Neuronal stem cell (in vitro differentiated cells): Measurements from ENCODE around the gene SLITRK4.

ENCODE experiments used
- DNase-seq: peaks from one replicate; pipeline ENCODE4 v3.0.0-alpha.2; 2013; ENCODE audit warnings: low spot score
- H2AFZ ChIP-seq: one replicate; pipeline ENCODE4 v1.6.1; 2013; ENCODE audit warnings: mild to moderate bottlenecking, low read length, inconsistent platforms
- H2AK5ac ChIP-seq: 2 replicates; pipeline ENCODE4 v1.6.1; 2013; ENCODE audit warnings: low read depth, mild to moderate bottlenecking, inconsistent platforms, low read length, moderate library complexity, mixed read lengths
- H2BK120ac ChIP-seq: 2 replicates; pipeline ENCODE4 v1.6.1; 2013; ENCODE audit warnings: low read depth, mild to moderate bottlenecking, inconsistent platforms, low read length, moderate library complexity, mixed read lengths
- H2BK12ac ChIP-seq: one replicate; pipeline ENCODE4 v1.6.1; 2013; ENCODE audit warnings: low read length, inconsistent platforms
- H2BK15ac ChIP-seq: 2 replicates; pipeline ENCODE4 v1.6.1; 2013; ENCODE audit warnings: mild to moderate bottlenecking, low read length, inconsistent platforms, mixed read lengths
- H2BK5ac ChIP-seq: one replicate; pipeline ENCODE4 v1.6.1; 2013; ENCODE audit warnings: inconsistent platforms, mild to moderate bottlenecking, low read length, moderate library complexity
- H3K14ac ChIP-seq: one replicate; pipeline ENCODE4 v1.6.1; 2013; ENCODE audit warnings: low read length, inconsistent platforms
- H3K18ac ChIP-seq: 2 replicates; pipeline ENCODE4 v1.6.1; 2013; ENCODE audit warnings: low read length, inconsistent platforms
- H3K23ac ChIP-seq: 2 replicates; pipeline ENCODE4 v1.6.1; 2013; ENCODE audit warnings: low read depth, mild to moderate bottlenecking, mixed read lengths, low read length, inconsistent platforms; ENCODE audit not compliant: poor library complexity
- H3K27ac ChIP-seq: replicated peaks from 3 replicates; pipeline ENCODE4 v1.5.1; 2013; ENCODE audit warnings: low read length, inconsistent platforms
- H3K27me3 ChIP-seq, 3 experiments: 2 replicates each; pipeline ENCODE4 v1.6.1; 2013; ENCODE audit warnings: low read length in 3 of 3, mild to moderate bottlenecking in 2 of 3, inconsistent platforms in 1 of 3, low read depth in 1 of 3, mixed read lengths in 1 of 3, moderate library complexity in 1 of 3; ENCODE audit not compliant: control insufficient read depth in 3 of 3, insufficient read depth in 3 of 3
- H3K36me3 ChIP-seq, 2 donors: replicated peaks in 1 of 2; 2 replicates each; pipeline ENCODE4 v1.6.1; 2013; ENCODE audit warnings: low read length in 2 of 2; ENCODE audit not compliant: control insufficient read depth in 2 of 2, insufficient read depth in 2 of 2
- H3K4ac ChIP-seq: 2 replicates; pipeline ENCODE4 v1.6.1; 2013; ENCODE audit warnings: inconsistent platforms, mild to moderate bottlenecking, low read length, moderate library complexity
- H3K4me1 ChIP-seq, 2 donors: 1 replicate in 1 of 2; 2 replicates in 1 of 2; pipeline ENCODE4 v1.6.1; 2013; ENCODE audit warnings: low read length in 2 of 2, low read depth in 1 of 2; ENCODE audit not compliant: control insufficient read depth in 2 of 2, insufficient read depth in 1 of 2
- H3K4me2 ChIP-seq: one replicate; pipeline ENCODE4 v1.6.1; 2013; ENCODE audit warnings: mild to moderate bottlenecking, low read length, inconsistent platforms; ENCODE audit not compliant: insufficient read depth, poor library complexity, severe bottlenecking
- H3K4me3 ChIP-seq, 2 donors: 2 replicates each; pipeline ENCODE4 v1.5.1; 2013; ENCODE audit warnings: low read length in 2 of 2, mild to moderate bottlenecking in 2 of 2, inconsistent platforms in 1 of 2, moderate library complexity in 1 of 2
- H3K79me1 ChIP-seq: one replicate; pipeline ENCODE4 v1.6.1; 2013; ENCODE audit warnings: low read depth, mild to moderate bottlenecking, inconsistent platforms, low read length, moderate library complexity
- H3K9ac ChIP-seq: one replicate; pipeline ENCODE4 v1.6.1; 2013; ENCODE audit warnings: mild to moderate bottlenecking, low read depth, low read length, inconsistent platforms; ENCODE audit not compliant: poor library complexity
- H3K9me3 ChIP-seq, 2 donors: replicated peaks in 1 of 2; 2 replicates each; pipeline versions ENCODE3 to v1.6.1; 2013; ENCODE audit warnings: low read length in 2 of 2, mild to moderate bottlenecking in 2 of 2, inconsistent platforms in 1 of 2, low read depth in 1 of 2, mixed read lengths in 1 of 2, moderate library complexity in 1 of 2; ENCODE audit not compliant: control insufficient read depth in 2 of 2, insufficient read depth in 1 of 2
- H4K8ac ChIP-seq: one replicate; pipeline ENCODE4 v1.6.1; 2013; ENCODE audit warnings: low read depth, mild to moderate bottlenecking, inconsistent platforms, low read length, moderate library complexity
- H4K91ac ChIP-seq: one replicate; pipeline ENCODE4 v1.6.1; 2013; ENCODE audit warnings: low read length, low read depth, mild to moderate bottlenecking, inconsistent platforms; ENCODE audit not compliant: poor library complexity
- WGBS, 2 donors: extraction: QIAGEN DNeasy Blood & Tissue Kit; methylation state at CpG; one replicate each; pipeline ENCODE4 v1.1.7; 2013; ENCODE audit warnings: missing lambda C conversion rate in 2 of 2, mixed read lengths in 1 of 2; ENCODE audit not compliant: insufficient read length in 2 of 2, insufficient replicate concordance in 1 of 2; ENCODE audit errors: extremely low coverage in 2 of 2; 5-methylcytosine and 5-hydroxymethylcytosine counted together

Gene SLITRK4

DNA sequence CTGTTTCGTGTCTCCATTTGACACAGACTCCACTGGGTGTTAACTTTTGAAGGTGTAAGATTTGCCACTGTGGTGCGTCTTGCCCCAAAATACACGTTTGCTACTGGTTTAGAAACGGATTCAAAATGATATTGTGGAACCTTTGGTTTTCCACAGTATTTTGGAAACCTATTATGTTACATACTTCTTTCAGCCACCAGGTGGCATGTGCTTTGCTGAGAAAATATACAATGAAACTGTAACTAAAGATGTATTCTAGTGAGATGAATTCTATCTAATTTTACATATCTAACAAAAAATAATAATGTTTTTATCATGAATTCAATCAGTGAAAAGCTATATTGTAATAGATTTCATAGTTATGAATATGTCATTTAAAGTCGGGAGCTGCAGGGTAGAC, 28.4 kb upstream of the SLITRK4 start:
- Histone ChIP-seq H2BK5ac (no peak overlapping the region), H2AFZ (no peak overlapping the region), H2BK12ac (no peak overlapping the region), H3K4me3 (no peak overlapping the region), H3K27me3 (no peaks in the 10 kb centered on the region), H3K79me1 (no peaks in the 10 kb centered on the region), H3K4me1 (no peaks in the 10 kb centered on the region), H4K91ac (no peak overlapping the region), H3K23ac (no peak overlapping the region), H3K4me2 (no peak overlapping the region), H3K14ac (no peak overlapping the region), H2BK15ac (no peak overlapping the region), H2BK120ac (no peak overlapping the region), H4K8ac (no peak overlapping the region), H3K9me3 (no peaks in the 10 kb centered on the region), H3K27ac (no peak overlapping the region), H3K4ac (no peak overlapping the region), H2AK5ac (no peak overlapping the region), H3K18ac (no peak overlapping the region), H3K36me3 (no peaks in the 10 kb centered on the region), H3K9ac (no peak overlapping the region)
- DNase-seq, result no peak
- no CpG with 5 or more reads among the region's 5 CpGs for WGBS, 2 donors

DNA sequence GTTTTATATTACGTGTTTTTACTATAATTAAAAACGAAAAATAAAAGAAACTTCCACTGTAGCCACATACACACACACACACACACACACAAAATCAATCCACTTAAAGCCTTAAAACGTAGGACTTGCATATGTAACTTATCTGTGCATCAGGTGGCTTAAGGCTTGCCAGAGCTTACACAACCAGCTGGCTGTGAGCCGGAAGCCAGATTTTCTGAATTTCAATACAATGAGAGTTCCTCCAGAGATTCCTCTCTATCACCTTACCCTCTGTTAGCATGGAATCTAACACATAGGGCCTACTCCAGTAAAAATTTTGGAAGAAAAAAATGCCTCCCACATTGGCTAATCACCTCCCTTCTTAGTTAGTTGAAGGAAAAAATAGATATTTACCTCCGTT, 27.9 kb upstream of the SLITRK4 start:
- H3K23ac ChIP-seq, result no peak overlapping the region
- H3K18ac ChIP-seq, result no peak overlapping the region
- DNase-seq, result no peak
- no CpG with 5 or more reads among the region's 5 CpGs for WGBS, 2 donors
- no peak overlapping the region for H4K8ac ChIP-seq
- no peak overlapping the region for H3K14ac ChIP-seq
- no peaks in the 10 kb centered on the region for H3K4me1 ChIP-seq
- H3K79me1 ChIP-seq, result no peaks in the 10 kb centered on the region
- no peaks in the 10 kb centered on the region for H3K36me3 ChIP-seq
- H3K4me3 ChIP-seq, result no peak overlapping the region
- H3K27ac ChIP-seq, result no peak overlapping the region
- H3K9me3 ChIP-seq, result no peaks in the 10 kb centered on the region
- H3K27me3 ChIP-seq, result no peaks in the 10 kb centered on the region
- H3K9ac ChIP-seq, result no peak overlapping the region
- no peak overlapping the region for H2AFZ ChIP-seq
- H2BK5ac ChIP-seq, result no peak overlapping the region
- H2BK120ac ChIP-seq, result no peak overlapping the region
- no peak overlapping the region for H2BK15ac ChIP-seq
- no peak overlapping the region for H2AK5ac ChIP-seq
- H3K4ac ChIP-seq, result no peak overlapping the region
- no peak overlapping the region for H2BK12ac ChIP-seq
- H3K4me2 ChIP-seq, result no peak overlapping the region
- no peak overlapping the region for H4K91ac ChIP-seq

GRCh38 chrX:143661286-143661685, 25.4 kb upstream of the SLITRK4 start:
- Histone ChIP-seq H3K18ac (no peak overlapping the region), H3K36me3 (no peaks in the 10 kb centered on the region), H3K27ac (no peak overlapping the region), H2BK15ac (no peak overlapping the region), H3K23ac (no peak overlapping the region), H3K4me2 (no peak overlapping the region), H3K9ac (no peak overlapping the region), H2BK120ac (no peak overlapping the region), H3K27me3 (no peaks in the 10 kb centered on the region), H2BK5ac (no peak overlapping the region), H2BK12ac (no peak overlapping the region), H3K4me3 (no peak overlapping the region), H3K9me3 (no peaks in the 10 kb centered on the region), H3K4me1 (no peaks in the 10 kb centered on the region), H3K79me1 (no peaks in the 10 kb centered on the region), H2AFZ (no peak overlapping the region), H4K8ac (no peak overlapping the region), H3K4ac (no peak overlapping the region), H3K14ac (no peak overlapping the region), H2AK5ac (no peak overlapping the region), H4K91ac (no peak overlapping the region)
- peak; percentile 3 for DNase-seq

DNA sequence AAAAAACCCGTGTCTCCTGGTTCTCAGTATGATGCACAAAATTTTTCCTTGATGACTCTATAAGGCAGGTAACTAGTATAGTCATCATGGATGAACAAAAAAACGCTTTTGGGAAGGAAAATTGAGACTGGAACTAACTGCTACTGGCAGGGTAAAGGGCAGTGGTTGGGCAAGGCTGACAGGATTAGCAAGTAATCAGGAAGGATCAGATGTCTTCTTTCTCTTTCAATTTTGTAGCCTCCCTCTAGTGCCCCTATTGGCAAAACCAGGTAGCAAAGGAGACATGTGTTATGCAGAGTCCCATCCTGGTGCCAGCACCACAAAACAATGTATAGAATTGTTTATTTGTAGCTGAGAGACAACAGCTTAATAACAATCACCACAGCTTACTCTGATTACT, 12.8 kb upstream of the SLITRK4 start:
- no peak overlapping the region for H3K23ac ChIP-seq
- no peak overlapping the region for H3K9ac ChIP-seq
- no peak overlapping the region for H3K4me2 ChIP-seq
- no peak for DNase-seq
- H2BK5ac ChIP-seq, result no peak overlapping the region
- no peak overlapping the region for H2AFZ ChIP-seq
- no peak overlapping the region for H3K18ac ChIP-seq
- no peaks in the 10 kb centered on the region for H3K9me3 ChIP-seq
- no peak overlapping the region for H3K4ac ChIP-seq
- H2BK120ac ChIP-seq, result no peak overlapping the region
- no peak overlapping the region for H4K8ac ChIP-seq
- no peak overlapping the region for H3K14ac ChIP-seq
- H3K79me1 ChIP-seq, result no peaks in the 10 kb centered on the region
- no CpG with 5 or more reads among the region's 2 CpGs for WGBS, 2 donors
- H3K4me1 ChIP-seq, result no peaks in the 10 kb centered on the region
- no peaks in the 10 kb centered on the region for H3K27me3 ChIP-seq
- no peak overlapping the region for H2BK12ac ChIP-seq
- no peak overlapping the region for H2BK15ac ChIP-seq
- no peaks in the 10 kb centered on the region for H3K36me3 ChIP-seq
- H2AK5ac ChIP-seq, result no peak overlapping the region
- H3K4me3 ChIP-seq, result no peak overlapping the region
- no peak overlapping the region for H4K91ac ChIP-seq
- H3K27ac ChIP-seq, result no peak overlapping the region
